BE2C (cell line): Measurements from ENCODE around the gene POLR3GL.

Source experiments
- DNase-seq: peaks from one replicate; pipeline ENCODE4 v3.0.0-alpha.2; 2020
- H3K27me3 ChIP-seq: fragments of 250-450 bp; sonication (Bioruptor Pico); 2 replicates; pipeline ENCODE4 v1.5.1; 2020; ENCODE audit warnings: mild to moderate bottlenecking
- H3K36me3 ChIP-seq: fragments of 250-450 bp; sonication (Bioruptor Pico); 2 replicates; pipeline ENCODE4 v1.5.1; 2020; ENCODE audit warnings: mild to moderate bottlenecking
- H3K4me1 ChIP-seq: fragments of 250-450 bp; sonication (Bioruptor Pico); 2 replicates; pipeline ENCODE4 v1.5.1; 2020
- H3K4me3 ChIP-seq: 2 replicates; pipeline ENCODE4 v1.5.1; 2011; ENCODE audit warnings: low read depth, low read length
- H3K9me3 ChIP-seq: fragments of 250-450 bp; sonication (Bioruptor Pico); 2 replicates; pipeline ENCODE4 v1.5.1; 2020
- TF ChIP-seq, protein P1 (sequence below): IDR thresholded peaks from 2 replicates; pipeline ENCODE4 v1.5.1; 2012; ENCODE audit warnings: mild to moderate bottlenecking, low read depth, low read length

Gene POLR3GL

DNA sequence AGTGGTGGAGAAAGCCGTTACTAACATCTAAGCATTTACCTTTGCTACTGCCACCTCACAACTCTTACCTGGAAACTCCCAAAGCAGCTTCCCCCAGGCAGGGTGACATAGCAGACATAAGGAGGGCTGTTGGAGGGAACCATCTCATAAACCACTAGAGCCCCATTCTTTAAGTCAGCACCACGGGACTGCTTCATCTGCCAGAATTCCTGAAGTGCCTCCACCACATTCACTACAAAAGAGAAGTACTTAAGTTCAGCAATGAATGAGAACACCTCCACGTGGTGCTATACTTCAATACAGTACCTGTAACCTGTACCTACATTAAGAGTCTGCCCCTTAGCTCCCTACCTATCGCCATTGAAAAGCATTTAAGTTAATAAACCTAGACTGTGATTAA, 16.9 kb upstream of the POLR3GL start:
- H3K4me3 ChIP-seq = no peak overlapping the region
- H3K27me3 ChIP-seq = no peaks in the 10 kb centered on the region
- no peaks in the 10 kb centered on the region for H3K4me1 ChIP-seq
- TF ChIP-seq, protein P1, sequence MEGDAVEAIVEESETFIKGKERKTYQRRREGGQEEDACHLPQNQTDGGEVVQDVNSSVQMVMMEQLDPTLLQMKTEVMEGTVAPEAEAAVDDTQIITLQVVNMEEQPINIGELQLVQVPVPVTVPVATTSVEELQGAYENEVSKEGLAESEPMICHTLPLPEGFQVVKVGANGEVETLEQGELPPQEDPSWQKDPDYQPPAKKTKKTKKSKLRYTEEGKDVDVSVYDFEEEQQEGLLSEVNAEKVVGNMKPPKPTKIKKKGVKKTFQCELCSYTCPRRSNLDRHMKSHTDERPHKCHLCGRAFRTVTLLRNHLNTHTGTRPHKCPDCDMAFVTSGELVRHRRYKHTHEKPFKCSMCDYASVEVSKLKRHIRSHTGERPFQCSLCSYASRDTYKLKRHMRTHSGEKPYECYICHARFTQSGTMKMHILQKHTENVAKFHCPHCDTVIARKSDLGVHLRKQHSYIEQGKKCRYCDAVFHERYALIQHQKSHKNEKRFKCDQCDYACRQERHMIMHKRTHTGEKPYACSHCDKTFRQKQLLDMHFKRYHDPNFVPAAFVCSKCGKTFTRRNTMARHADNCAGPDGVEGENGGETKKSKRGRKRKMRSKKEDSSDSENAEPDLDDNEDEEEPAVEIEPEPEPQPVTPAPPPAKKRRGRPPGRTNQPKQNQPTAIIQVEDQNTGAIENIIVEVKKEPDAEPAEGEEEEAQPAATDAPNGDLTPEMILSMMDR = no peak
- peaks cover 20% of the 10 kb centered on the region for H3K36me3 ChIP-seq
- no peaks in the 10 kb centered on the region for H3K9me3 ChIP-seq
- no peak for DNase-seq

DNA sequence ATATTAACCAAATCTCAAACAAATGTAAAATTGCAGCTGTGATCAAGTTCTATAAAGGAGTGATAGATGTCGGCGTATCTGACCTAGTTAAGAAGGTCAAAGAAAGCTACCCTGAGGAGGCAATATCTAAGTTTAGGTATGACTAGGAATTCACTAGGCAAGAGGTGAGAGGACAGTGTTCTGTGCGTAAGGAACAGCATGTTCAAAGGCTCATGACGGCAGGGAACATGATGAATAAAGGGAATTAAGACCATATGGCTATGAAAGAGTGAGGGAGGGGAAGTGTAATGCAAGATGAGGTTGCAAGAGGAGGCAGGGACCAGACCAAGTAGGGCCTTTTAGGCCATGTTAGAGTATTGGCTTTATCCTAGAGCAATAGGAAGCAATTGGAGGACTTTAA, 15.3 kb upstream of the POLR3GL start:
- no peak for DNase-seq
- H3K36me3 ChIP-seq = peaks cover 11% of the 10 kb centered on the region
- TF ChIP-seq, protein P1 = no peak

DNA sequence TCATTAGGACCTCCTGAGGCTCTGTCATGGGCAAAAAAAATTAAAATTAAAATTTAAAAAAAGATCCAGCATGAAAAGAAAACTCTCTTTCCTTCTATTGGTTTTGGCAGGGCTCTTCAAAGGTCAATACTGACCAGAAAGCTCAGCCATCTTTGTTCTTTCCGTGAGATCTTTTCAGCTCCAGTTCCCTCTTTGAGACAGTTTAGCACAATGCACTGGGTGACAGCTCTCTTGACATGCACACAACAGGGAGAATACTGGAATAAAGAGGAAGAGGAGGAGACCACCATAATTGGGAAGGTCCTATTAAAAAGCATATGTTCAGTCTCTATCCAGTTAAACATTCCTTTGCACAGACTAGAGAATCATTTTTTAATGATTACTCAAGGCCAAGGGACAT, 13.0 kb upstream of the POLR3GL start:
- Histone ChIP-seq H3K27me3 (no peaks in the 10 kb centered on the region), H3K36me3 (peaks cover 9% of the 10 kb centered on the region), H3K4me1 (no peaks in the 10 kb centered on the region; the same call in 1 of the 2 replicates), H3K9me3 (no peaks in the 10 kb centered on the region), H3K4me3 (no peak overlapping the region)
- no peak for DNase-seq
- TF ChIP-seq, protein P1 = no peak

More for the DNA sequence above, 15.3 kb upstream of the POLR3GL start:
- Histone ChIP-seq H3K27me3 (no peaks in the 10 kb centered on the region), H3K4me3 (no peak overlapping the region), H3K9me3 (no peaks in the 10 kb centered on the region), H3K4me1 (no peaks in the 10 kb centered on the region)

DNA sequence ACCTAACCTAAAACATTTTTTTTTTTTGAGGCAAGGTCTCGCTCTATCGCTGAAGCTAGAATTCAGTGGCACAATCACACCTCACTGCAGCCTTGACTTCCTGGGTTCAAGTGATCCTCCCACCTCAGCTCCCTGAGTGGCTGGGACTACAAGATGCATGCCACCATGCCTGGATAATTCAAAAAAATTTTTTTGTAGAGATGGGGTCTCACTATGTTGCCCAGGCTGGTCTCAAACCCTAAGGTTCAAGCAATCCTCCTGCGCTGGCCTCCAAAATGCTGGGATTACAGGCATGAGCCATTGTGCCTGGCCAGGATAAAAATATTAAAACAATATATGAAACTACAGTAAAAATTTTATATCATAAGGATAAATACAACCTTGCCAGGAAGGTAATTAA, 11.6 kb upstream of the POLR3GL start:
- no peaks in the 10 kb centered on the region; the same call in none of the 2 replicates for H3K36me3 ChIP-seq
- TF ChIP-seq, protein P1 = no peak

DNA sequence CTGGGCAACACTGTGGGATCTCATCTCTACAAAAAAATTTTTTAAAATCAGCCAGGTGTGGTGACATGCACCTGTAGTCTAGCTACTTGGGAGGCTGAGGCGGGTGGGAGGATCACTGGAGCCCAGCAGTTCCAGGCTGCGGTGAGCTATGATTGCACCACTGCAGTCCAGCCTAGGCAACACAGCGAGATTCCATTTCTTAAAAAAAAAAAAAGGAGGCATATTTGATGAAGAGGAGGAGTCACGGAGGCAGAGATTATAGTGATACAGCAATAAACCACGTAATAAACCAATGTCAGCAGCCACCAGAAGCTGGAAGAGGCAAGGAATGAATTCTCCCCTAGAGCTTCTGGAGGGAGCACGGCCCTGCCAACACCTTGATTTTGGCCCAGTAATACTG, 10.6 kb upstream of the POLR3GL start:
- Histone ChIP-seq H3K36me3 (no peaks in the 10 kb centered on the region; the same call in 1 of the 2 replicates), H3K4me1 (peaks cover 5% of the 10 kb centered on the region), H3K4me3 (no peak overlapping the region), H3K9me3 (no peaks in the 10 kb centered on the region), H3K27me3 (no peaks in the 10 kb centered on the region)
- TF ChIP-seq, protein P1 = no peak
- no peak for DNase-seq

More for the DNA sequence above, 11.6 kb upstream of the POLR3GL start:
- no peak overlapping the region for H3K4me3 ChIP-seq
- DNase-seq = no peak
- no peaks in the 10 kb centered on the region for H3K27me3 ChIP-seq
- no peaks in the 10 kb centered on the region; the same call in 1 of the 2 replicates for H3K4me1 ChIP-seq
- H3K9me3 ChIP-seq = no peaks in the 10 kb centered on the region

DNA sequence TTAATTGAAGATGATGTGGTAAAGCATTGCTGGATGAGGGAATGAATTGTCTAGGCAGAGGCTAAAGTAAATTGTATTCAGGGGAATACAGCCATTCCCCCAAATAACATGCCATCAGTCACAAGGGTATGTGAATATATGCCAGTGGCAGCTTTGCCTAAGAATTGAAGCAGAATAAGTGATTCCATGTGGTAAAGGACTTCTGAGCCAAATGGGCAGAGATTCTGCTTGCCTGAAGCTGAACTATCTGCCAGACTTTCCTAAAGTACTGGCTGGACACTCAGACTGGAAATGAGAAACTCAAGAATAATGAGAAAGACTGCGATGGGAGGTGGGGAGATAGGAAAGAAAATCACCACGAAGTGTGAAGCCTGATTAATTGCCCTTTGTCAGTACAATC, 9.1 kb upstream of the POLR3GL start:
- no peaks in the 10 kb centered on the region for H3K9me3 ChIP-seq
- no peak for DNase-seq
- no peaks in the 10 kb centered on the region; the same call in 1 of the 2 replicates for H3K36me3 ChIP-seq
- no peaks in the 10 kb centered on the region for H3K27me3 ChIP-seq
- TF ChIP-seq, protein P1 = no peak
- H3K4me3 ChIP-seq = peak overlapping the region; percentile 0; the same call in 1 of the 2 replicates
- H3K4me1 ChIP-seq = peaks cover 8% of the 10 kb centered on the region
